ENCODE measurements around the gene INS. TPM values are rescaled to one million over a fixed set of nuclear protein-coding genes. Genes with fewer than 3 reads are reported as not detected.
A peak's percentile ranks its signal among the peaks of the same experiment; 100 is the strongest.

Gene INS
- total and polyA plus RNA-seq, 7 donors, result 0.65 to 2.8 TPM; not detected in 5

DNA sequence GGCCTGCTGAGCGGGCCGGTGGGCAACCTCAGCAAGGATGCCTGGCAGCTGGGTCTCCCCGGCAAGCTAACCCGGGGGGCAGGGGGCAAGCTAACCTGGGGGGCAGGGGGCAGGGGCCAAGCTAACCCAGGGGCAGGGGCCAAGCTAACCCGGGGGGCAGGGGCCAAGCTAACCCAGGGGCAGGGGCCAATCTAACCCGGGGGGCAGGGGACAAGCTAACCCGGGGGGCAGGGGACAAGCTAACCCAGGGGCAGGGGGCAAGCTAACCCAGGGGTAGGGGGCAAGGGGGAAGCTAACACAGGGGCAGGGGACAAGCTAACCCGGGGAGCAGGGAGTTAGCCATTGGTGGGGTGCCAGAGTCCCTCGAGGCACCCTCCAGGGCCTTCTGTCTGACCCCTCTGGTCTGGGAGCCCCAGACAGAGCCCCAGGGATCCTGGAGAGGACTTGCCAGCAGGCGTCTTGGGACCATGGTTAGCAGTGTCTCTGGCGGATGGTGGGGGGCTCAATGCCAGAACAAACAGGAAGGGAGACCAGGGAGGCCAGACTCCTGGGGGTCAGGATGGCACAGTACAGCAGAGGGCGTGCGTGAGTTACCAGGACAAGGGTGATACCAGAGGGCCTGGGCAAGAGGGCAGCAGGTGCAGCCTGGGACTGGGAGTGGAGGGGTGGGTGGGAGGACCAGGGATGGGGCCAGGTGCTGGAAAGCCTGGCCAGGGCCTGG, 37.9 kb downstream of the INS start:
- Histone ChIP-seq H3K4me3 (no peak overlapping the region), H3K9me3 (no peaks in the 10 kb centered on the region), H3K27me3 (ENCODE audit: insufficient read depth in 3 of 3, low read length in 2 of 3) (peaks cover 0 to 16% (median 2%) of the 10 kb centered on the region in 3 donors), H3K27ac (no peak overlapping the region), H3K36me3 (ENCODE audit: insufficient read depth in 1 of 2, low read depth in 1 of 2) (no peaks in the 10 kb centered on the region), H3K4me1 (no peaks in the 10 kb centered on the region)
- TF ChIP-seq, protein P1, sequence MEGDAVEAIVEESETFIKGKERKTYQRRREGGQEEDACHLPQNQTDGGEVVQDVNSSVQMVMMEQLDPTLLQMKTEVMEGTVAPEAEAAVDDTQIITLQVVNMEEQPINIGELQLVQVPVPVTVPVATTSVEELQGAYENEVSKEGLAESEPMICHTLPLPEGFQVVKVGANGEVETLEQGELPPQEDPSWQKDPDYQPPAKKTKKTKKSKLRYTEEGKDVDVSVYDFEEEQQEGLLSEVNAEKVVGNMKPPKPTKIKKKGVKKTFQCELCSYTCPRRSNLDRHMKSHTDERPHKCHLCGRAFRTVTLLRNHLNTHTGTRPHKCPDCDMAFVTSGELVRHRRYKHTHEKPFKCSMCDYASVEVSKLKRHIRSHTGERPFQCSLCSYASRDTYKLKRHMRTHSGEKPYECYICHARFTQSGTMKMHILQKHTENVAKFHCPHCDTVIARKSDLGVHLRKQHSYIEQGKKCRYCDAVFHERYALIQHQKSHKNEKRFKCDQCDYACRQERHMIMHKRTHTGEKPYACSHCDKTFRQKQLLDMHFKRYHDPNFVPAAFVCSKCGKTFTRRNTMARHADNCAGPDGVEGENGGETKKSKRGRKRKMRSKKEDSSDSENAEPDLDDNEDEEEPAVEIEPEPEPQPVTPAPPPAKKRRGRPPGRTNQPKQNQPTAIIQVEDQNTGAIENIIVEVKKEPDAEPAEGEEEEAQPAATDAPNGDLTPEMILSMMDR (IDR thresholded peaks at IDR 0.05), result no peak
- ATAC-seq (no peak), DNase-seq (peak in 1 of 2 donors; percentile 41)
- intact Hi-C loops (cut with DNase I), result no loop called here
- 79 to 87% (median 86%) methylated on average over 7 to 13 of the region's 13 CpGs for WGBS, 3 donors

DNA sequence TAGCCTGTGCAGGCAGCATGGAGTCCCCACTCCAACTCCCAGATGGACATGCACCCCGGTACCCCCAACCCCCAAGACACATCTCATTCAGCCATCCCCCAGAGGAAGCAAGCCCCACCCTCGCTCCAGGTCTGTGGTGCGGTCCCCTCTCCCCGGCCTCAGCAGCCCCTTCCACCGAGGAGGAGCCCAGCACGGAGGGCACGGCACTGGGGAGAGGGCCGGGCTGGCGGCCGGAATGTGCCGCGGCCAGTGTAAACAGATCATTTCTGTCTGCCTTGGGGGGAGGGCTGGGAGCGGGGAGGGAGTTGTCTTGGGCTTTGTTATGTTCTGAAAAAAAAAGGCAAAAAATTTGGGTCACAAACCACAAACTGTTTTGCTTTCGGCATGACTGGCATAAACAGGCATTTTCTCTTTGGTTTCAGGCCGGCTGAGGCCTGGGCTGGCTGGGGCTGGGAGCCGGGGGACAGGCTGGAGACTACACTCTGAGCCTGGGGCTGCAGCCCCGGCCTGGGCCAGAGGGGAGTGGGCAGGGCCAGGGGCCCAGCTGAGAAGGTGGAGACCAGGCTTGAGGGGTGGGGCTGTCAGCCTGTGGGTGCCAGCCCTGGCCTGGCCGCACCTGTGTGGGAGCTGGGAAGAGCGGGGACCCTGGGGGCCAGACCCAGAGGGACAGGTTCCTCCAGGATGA, 38.6 kb downstream of the INS start:
- no peaks in the 10 kb centered on the region for H3K9me3 ChIP-seq
- TF ChIP-seq, protein P1 (IDR thresholded peaks at IDR 0.05), result no peak
- no peak for ATAC-seq
- 67 to 71% (median 67%) methylated on average over 17 to 19 of the region's 19 CpGs for WGBS, 3 donors
- peaks cover 0 to 16% (median 2%) of the 10 kb centered on the region in 3 donors for H3K27me3 ChIP-seq (ENCODE audit: insufficient read depth in 3 of 3, low read length in 2 of 3)
- H3K4me3 ChIP-seq, result no peak overlapping the region
- H3K27ac ChIP-seq, result no peak overlapping the region
- no peaks in the 10 kb centered on the region for H3K4me1 ChIP-seq
- no peak for DNase-seq
- H3K36me3 ChIP-seq (ENCODE audit: insufficient read depth in 1 of 2, low read depth in 1 of 2), result no peaks in the 10 kb centered on the region
- intact Hi-C loops (cut with DNase I), result no loop called here

DNA sequence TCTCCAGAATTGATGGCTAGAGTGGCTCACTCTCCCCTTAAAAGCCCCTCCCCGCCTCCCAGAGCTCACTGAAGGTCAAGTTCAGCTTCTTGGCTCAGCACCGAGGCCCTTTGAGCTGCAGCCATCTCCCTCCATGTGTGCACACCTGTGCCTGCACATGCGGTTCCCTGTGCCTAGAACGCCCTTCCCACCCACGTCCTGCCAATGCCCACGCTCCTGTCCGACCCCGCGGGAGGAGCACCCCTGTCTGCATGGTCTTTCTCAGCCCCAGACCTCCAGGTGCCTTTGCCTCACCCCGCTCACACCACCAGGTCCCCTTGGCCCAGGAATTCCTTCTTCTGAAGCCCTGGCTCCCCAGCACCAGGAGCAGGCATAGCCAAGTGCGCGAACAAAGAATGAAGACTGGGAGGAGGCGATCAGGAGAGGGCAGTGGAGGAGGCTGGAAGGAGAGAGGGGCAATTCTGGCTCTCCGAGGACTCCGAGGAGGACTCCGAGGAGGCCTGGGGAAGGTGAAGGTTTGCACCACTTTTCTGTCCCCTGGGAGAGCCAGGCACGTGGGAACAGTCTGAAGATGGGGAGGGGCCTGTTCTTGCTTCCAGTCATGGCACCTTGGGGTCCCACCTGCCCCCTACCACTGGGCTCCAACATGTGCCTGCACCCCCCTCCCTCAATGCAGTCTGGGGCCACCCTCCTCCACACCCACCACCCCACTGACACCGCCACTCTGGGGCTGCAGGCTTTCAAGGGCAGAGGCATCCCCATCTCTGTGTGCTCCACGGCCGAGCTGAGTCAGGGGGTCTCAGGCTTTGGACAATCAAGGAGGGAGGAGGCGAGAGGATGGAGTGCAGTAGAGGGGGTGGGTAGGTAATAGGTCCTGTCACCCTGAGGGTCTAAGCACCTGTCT, 39.5 kb downstream of the INS start:
- peak in 1 of 2 donors; percentile 32 for DNase-seq
- 80 to 87% (median 82%) methylated on average over 18 to 21 of the region's 21 CpGs for WGBS, 3 donors

DNA sequence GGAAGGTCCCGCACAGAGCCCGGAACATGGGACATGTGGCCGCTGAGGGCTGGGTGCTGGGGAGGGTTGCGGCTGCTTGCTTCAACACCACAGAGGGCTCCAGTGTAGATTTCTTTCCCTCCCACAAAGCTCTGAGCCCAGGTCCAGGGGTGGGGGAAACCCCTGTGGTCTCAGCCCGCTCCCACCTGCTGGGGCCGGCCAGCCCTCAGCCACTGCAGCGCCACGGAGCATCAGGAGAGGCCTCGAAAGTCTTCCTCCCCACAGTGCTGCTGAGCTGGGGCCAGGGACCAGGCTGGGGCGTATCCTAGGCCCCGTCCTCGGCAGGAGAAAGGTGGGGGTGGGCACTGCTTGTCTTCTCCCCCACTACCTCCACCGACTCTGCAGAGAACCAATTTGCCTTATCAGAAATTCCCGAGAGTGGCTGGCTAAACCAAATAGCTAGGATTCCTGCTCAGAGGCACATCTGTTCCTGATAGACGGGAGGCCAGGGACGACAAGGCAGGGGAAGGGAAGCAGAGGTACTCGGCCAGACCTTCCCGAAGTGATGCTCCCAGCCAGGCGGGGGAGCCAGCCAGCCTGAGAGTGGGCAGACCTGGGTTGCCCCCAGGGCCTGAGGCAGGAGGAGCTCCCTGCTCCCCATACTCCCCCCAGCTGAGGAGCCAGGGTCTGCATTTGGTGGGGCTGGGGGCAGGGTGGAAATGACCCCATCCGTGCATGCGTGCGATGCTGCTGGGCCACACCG, 40.5 kb downstream of the INS start:
- intact Hi-C loops (cut with DNase I), result no loop called here
- no peaks in the 10 kb centered on the region for H3K4me1 ChIP-seq
- peak in 1 of 2 donors; percentile 31 for DNase-seq
- peaks cover 0 to 16% (median 2%) of the 10 kb centered on the region in 3 donors for H3K27me3 ChIP-seq (ENCODE audit: insufficient read depth in 3 of 3, low read length in 2 of 3)
- WGBS, 3 donors, result 63 to 77% (median 67%) methylated on average over 18 to 23 of the region's 23 CpGs
- no peaks in the 10 kb centered on the region for H3K36me3 ChIP-seq (ENCODE audit: insufficient read depth in 1 of 2, low read depth in 1 of 2)
- TF ChIP-seq, protein P1 (IDR thresholded peaks at IDR 0.05), result no peak
- no peak overlapping the region for H3K27ac ChIP-seq
- no peak for ATAC-seq
- no peaks in the 10 kb centered on the region for H3K9me3 ChIP-seq
- no peak overlapping the region for H3K4me3 ChIP-seq

More for the DNA sequence above, 39.5 kb downstream of the INS start:
- Histone ChIP-seq H3K27me3 (ENCODE audit: insufficient read depth in 3 of 3, low read length in 2 of 3) (peaks cover 0 to 16% (median 2%) of the 10 kb centered on the region in 3 donors), H3K4me3 (no peak overlapping the region), H3K27ac (no peak overlapping the region), H3K9me3 (no peaks in the 10 kb centered on the region), H3K4me1 (no peaks in the 10 kb centered on the region), H3K36me3 (ENCODE audit: insufficient read depth in 1 of 2, low read depth in 1 of 2) (no peaks in the 10 kb centered on the region)
- intact Hi-C loops (cut with DNase I), result no loop called here
- ATAC-seq, result no peak
- TF ChIP-seq, protein P1 (IDR thresholded peaks at IDR 0.05), result no peak

Measured in psoas muscle (tissue), 8 donors.